ENCODE data around the gene VASP.

VASP gene

DNA sequence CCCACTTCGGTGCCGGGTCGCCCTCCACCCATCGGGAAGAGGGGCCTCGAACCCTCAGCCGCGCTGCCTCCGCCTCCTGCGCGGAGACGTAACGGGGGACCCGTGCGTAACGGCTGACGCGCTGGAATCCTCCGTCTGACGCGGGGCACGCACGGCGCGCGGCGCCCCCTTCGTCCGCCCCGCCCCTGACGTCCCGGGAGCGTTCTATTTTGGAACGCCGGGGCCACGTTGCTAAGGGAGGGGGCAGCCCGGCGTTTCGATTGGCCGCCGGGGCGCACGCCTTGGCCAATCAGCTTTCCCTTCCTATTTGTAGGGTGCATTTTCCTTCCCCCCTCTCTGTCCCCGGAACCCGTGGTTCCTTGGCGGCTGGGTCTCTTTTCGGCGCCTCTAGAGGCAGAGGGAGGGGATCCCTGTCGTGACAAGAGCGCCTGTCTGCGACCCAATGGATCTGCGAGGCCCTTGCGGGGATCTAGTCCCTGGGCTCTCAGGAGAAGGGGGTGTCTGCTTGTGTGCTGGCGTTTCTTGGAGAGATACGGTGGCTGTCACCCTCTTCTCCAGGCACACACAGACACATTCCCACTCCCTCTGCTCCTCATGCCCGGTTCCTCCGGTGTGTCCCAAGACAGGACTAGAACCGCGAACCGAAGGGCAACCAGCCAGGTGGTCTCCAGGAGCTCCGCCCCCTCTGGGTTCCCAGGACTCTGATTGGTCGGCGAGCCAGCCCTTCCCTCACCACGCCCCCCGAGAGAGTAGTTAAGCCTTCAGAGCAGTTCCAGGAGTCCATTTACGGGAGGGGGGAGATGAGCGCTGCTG lies 37.9 kb upstream of the VASP start:
- TF ChIP-seq, protein P1, sequence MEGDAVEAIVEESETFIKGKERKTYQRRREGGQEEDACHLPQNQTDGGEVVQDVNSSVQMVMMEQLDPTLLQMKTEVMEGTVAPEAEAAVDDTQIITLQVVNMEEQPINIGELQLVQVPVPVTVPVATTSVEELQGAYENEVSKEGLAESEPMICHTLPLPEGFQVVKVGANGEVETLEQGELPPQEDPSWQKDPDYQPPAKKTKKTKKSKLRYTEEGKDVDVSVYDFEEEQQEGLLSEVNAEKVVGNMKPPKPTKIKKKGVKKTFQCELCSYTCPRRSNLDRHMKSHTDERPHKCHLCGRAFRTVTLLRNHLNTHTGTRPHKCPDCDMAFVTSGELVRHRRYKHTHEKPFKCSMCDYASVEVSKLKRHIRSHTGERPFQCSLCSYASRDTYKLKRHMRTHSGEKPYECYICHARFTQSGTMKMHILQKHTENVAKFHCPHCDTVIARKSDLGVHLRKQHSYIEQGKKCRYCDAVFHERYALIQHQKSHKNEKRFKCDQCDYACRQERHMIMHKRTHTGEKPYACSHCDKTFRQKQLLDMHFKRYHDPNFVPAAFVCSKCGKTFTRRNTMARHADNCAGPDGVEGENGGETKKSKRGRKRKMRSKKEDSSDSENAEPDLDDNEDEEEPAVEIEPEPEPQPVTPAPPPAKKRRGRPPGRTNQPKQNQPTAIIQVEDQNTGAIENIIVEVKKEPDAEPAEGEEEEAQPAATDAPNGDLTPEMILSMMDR (IDR thresholded peaks at IDR 0.05), result no peak
- Mint-ChIP-seq H3K27ac (peak overlapping the region; percentile 99), H3K4me1 (peaks cover 63% of the 10 kb centered on the region), H3K36me3 (ENCODE audit: low read depth) (no peaks in the 10 kb centered on the region), H3K4me3 (peak overlapping the region; percentile 87), H3K27me3 (ENCODE audit: low read depth, poor library complexity) (peaks cover 73% of the 10 kb centered on the region), H3K9me3 (no peaks in the 10 kb centered on the region)
- DNase-seq, result peak; percentile 92

DNA sequence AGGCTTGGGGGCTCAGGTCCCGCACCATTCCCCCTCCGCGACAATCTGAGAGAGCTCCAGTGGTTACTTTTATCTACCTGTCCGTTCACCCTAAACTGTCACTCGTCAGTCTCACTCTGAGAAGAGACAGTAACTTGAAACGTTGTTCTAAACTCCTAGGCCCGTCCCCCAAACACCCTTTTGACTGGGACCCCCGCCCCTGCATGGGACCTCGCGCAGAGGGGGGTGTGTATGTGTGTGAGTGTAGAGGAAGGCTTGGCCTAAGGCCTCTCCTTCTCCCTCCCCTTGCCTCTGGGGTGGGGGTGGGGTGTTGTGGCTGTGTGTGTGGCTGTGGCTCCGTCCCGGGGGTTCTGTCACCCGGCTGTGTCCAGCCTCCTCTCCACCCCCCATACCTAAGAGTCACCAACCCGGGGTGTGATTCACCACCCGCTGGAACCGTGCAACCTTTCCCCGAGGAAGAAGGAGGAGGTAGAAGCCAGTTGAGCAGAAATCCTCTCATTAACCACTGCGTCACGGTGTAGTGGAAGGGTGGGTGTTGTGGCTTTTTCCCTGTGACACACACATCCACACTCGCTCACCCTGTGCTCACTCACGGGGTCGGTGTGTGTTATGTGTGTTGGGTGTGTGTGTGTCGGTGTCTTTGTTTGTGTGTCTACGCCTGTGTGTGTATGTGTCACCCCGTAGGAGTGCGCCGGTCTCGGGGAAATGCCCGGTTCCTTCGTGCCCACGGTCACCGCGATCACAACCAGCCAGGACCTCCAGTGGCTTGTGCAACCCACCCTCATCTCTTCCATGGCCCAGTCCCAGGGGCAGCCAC lies 37.1 kb upstream of the VASP start:
- Mint-ChIP-seq H3K27ac (peak overlapping the region; percentile 99), H3K4me1 (peaks cover 63% of the 10 kb centered on the region), H3K9me3 (no peaks in the 10 kb centered on the region), H3K4me3 (peak overlapping the region; percentile 87), H3K27me3 (ENCODE audit: low read depth, poor library complexity) (peaks cover 81% of the 10 kb centered on the region), H3K36me3 (ENCODE audit: low read depth) (no peaks in the 10 kb centered on the region)
- DNase-seq, result peak; percentile 50
- TF ChIP-seq, protein P1 (IDR thresholded peaks at IDR 0.05), result no peak

DNA sequence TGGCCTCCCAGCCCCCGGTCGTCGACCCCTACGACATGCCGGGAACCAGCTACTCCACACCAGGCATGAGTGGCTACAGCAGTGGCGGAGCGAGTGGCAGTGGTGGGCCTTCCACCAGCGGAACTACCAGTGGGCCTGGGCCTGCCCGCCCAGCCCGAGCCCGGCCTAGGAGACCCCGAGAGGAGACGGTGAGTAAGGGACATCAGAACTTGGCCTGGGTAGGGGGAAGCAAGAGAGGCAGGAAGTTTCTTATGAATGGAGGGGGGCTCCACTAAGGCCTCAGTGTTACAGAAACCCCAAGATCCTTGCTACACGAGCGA lies 36.6 kb upstream of the VASP start:
- no peak for DNase-seq
- Mint-ChIP-seq H3K27ac (no peak overlapping the region), H3K4me3 (peak overlapping the region; percentile 87), H3K36me3 (ENCODE audit: low read depth) (no peaks in the 10 kb centered on the region), H3K9me3 (no peaks in the 10 kb centered on the region), H3K27me3 (ENCODE audit: low read depth, poor library complexity) (peaks cover 86% of the 10 kb centered on the region), H3K4me1 (peaks cover 62% of the 10 kb centered on the region)
- TF ChIP-seq, protein P1 (IDR thresholded peaks at IDR 0.05), result no peak

DNA sequence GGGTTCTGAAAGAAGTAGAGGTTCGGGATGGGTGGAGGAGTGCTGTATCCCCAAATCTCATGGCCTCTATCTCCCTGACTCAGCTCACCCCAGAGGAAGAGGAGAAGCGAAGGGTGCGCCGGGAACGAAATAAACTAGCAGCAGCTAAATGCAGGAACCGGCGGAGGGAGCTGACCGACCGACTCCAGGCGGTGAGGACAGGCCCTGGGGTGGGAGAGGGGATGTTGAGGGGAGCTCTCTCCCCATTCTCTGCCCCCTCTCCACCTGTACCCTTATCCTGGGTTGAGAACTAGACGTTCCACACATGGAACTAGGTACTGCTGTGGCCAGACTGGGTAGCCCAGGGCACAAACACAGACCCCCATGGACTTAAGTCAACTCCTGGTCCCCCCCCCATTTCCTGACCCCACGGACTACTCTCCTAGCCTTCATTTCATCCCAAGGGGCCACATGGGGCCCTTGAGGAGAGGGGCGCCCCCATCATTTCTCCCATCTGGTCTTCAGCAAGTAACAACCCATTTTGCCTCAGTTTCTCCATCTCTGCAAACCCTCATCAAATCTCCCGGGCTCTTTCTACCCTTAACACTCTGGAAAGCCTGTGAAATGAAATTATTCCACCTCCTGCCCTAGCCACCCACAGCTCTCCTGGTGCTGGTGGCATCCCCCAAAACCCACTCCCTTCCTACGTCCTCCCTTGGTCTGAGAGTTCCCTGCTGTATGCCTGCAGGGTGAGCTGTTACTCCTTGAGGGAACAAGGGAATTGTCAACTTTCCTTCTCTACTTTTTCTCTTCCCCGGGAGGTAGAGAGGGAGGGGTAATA lies 36.0 kb upstream of the VASP start:
- H3K27ac Mint-ChIP-seq, result no peak overlapping the region
- H3K4me1 Mint-ChIP-seq, result peaks cover 63% of the 10 kb centered on the region
- H3K27me3 Mint-ChIP-seq (ENCODE audit: low read depth, poor library complexity), result peaks cover 88% of the 10 kb centered on the region
- H3K4me3 Mint-ChIP-seq, result peak overlapping the region; percentile 88
- no peaks in the 10 kb centered on the region for H3K36me3 Mint-ChIP-seq (ENCODE audit: low read depth)
- no peaks in the 10 kb centered on the region for H3K9me3 Mint-ChIP-seq
- no peak for DNase-seq
- TF ChIP-seq, protein P1 (IDR thresholded peaks at IDR 0.05), result no peak

DNA sequence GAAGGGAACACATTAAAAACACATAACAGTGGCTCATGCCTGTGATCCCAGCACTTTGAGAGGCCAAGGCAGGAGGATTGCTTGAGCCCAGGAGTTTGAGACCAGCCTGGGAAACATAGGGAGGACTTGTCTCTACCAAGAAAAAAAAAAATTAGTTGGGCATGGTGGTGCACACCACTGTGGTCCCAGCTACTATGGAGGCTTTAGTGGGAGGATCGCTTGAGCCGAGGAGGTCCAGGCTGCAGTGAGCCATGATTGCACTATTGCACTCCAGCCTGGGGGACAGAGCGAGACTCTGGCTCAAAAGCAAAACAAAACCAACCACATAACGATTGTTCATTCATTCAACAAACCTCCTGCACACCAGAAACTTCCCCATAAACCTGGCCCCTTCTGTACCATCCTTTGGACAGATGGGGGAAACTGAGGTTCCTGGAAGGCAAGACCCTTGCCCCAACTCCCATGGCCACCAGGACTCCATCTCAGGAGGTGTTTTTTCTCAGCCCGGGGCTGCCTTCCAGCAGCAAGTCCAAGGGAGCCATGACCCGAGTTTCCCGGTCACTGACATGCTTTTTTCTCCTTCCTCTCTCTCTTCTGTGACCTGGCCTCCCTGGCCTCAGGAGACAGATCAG lies 35.2 kb upstream of the VASP start:
- no peak for DNase-seq
- peak overlapping the region; percentile 88 for H3K4me3 Mint-ChIP-seq
- H3K4me1 Mint-ChIP-seq, result peaks cover 69% of the 10 kb centered on the region
- no peaks in the 10 kb centered on the region for H3K36me3 Mint-ChIP-seq (ENCODE audit: low read depth)
- peaks cover 91% of the 10 kb centered on the region for H3K27me3 Mint-ChIP-seq (ENCODE audit: low read depth, poor library complexity)
- TF ChIP-seq, protein P1 (IDR thresholded peaks at IDR 0.05), result no peak
- no peak overlapping the region for H3K27ac Mint-ChIP-seq
- no peaks in the 10 kb centered on the region for H3K9me3 Mint-ChIP-seq

Data from nephron progenitor cell (in vitro differentiated cells).